GM23338 (cell line): ENCODE measurements around the gene LARP7. TPM values are rescaled to one million over a fixed set of nuclear protein-coding genes. Genes with fewer than 3 reads are reported as not detected.

Source experiments
- ATAC-seq: fragments of 200-7000 bp; cut with Tn5 transposase; 3 replicates; pipeline ENCODE4 v1.9.1; 2020
- DNase-seq: peaks from one replicate; pipeline ENCODE4 v3.0.0-alpha.2; 2015; ENCODE audit warnings: low spot score
- H2AFZ ChIP-seq: fragments of 200-600 bp; sonication (generic); 2 replicates; pipeline ENCODE4 v1.8.0; 2016; ENCODE audit warnings: antibody characterized with exemption, mild to moderate bottlenecking, moderate library complexity
- H3F3A ChIP-seq: fragments of 200-600 bp; sonication (generic); replicated peaks from 2 replicates; pipeline ENCODE4 v1.8.0; 2017; ENCODE audit warnings: antibody characterized with exemption, mixed run types, low read depth
- H3K27ac ChIP-seq: fragments of 200-600 bp; sonication (generic); 2 replicates; pipeline ENCODE4 v1.6.1; 2016; ENCODE audit warnings: low read depth
- H3K27me3 ChIP-seq: fragments of 200-600 bp; sonication (generic); 2 replicates; pipeline ENCODE4 v1.8.0; 2016; ENCODE audit warnings: mild to moderate bottlenecking, mixed run types, moderate library complexity; ENCODE audit not compliant: insufficient read depth
- H3K36me3 ChIP-seq: fragments of 200-600 bp; sonication (generic); 2 replicates; pipeline ENCODE4 v1.8.0; 2016; ENCODE audit warnings: mild to moderate bottlenecking; ENCODE audit not compliant: insufficient read depth
- H3K4me1 ChIP-seq: fragments of 200-600 bp; sonication (generic); 2 replicates; pipeline ENCODE4 v1.8.0; 2016; ENCODE audit warnings: mild to moderate bottlenecking, moderate library complexity; ENCODE audit not compliant: insufficient read depth
- H3K4me2 ChIP-seq: fragments of 200-600 bp; sonication (generic); 2 replicates; pipeline ENCODE4 v1.7.1; 2017; ENCODE audit warnings: mixed run types
- H3K4me3 ChIP-seq: fragments of 200-600 bp; sonication (generic); 2 replicates; pipeline ENCODE4 v1.6.1; 2016; ENCODE audit warnings: mixed run types
- H3K79me2 ChIP-seq: fragments of 200-600 bp; sonication (generic); replicated peaks from 2 replicates; pipeline ENCODE4 v1.8.0; 2017; ENCODE audit warnings: mild to moderate bottlenecking; ENCODE audit not compliant: insufficient read depth
- H3K9me2 ChIP-seq: fragments of 200-600 bp; sonication (generic); 2 replicates; pipeline ENCODE4 v1.8.0; 2017; ENCODE audit not compliant: insufficient read depth
- H4K20me1 ChIP-seq: fragments of 200-600 bp; sonication (generic); replicated peaks from 2 replicates; pipeline ENCODE4 v1.8.0; 2017; ENCODE audit warnings: mild to moderate bottlenecking; ENCODE audit not compliant: insufficient read depth
- H3K27ac Mint-ChIP-seq: 2 replicates; pipeline ENCODE4 v1.8.0; 2020; ENCODE audit warnings: inconsistent platforms, mild to moderate bottlenecking, moderate library complexity, mixed read lengths
- H3K27me3 Mint-ChIP-seq: 3 replicates; pipeline ENCODE4 v1.8.0; 2022; ENCODE audit warnings: low read depth, mild to moderate bottlenecking, moderate library complexity, mixed read lengths, inconsistent platforms; ENCODE audit not compliant: insufficient read depth, poor library complexity
- H3K36me3 Mint-ChIP-seq: 3 replicates; pipeline ENCODE4 v1.8.0; 2021; ENCODE audit warnings: low read depth, mild to moderate bottlenecking, inconsistent platforms, moderate library complexity, mixed read lengths
- H3K4me1 Mint-ChIP-seq: 3 replicates; pipeline ENCODE4 v1.8.0; 2020; ENCODE audit warnings: mild to moderate bottlenecking, inconsistent platforms, mixed read lengths
- H3K4me3 Mint-ChIP-seq: 3 replicates; pipeline ENCODE4 v1.8.0; 2021; ENCODE audit warnings: moderate library complexity, mild to moderate bottlenecking, inconsistent platforms, mixed read lengths
- H3K9me3 Mint-ChIP-seq: 3 replicates; pipeline ENCODE4 v1.8.0; 2020; ENCODE audit warnings: moderate library complexity, mild to moderate bottlenecking, inconsistent platforms, mixed read lengths
- CREB1 ChIP-seq: fragments of 250-450 bp; sonication (Bioruptor Pico); IDR thresholded peaks from 2 replicates; pipeline ENCODE4 v1.5.0; 2020; ENCODE audit warnings: low read depth, mild to moderate bottlenecking, moderate library complexity
- CTCF ChIP-seq, 2 experiments: fragments of 200-600 bp in 1 of 2; sonication (generic) in 1 of 2; conservative IDR thresholded peaks; 2 replicates each; pipeline versions ENCODE4 v1.5.1 to v1.6.1; 2016 to 2017; ENCODE audit warnings: antibody characterized with exemption in 2 of 2, low read depth in 2 of 2, mild to moderate bottlenecking in 2 of 2, moderate library complexity in 1 of 2
- ETS1 ChIP-seq: IDR thresholded peaks from 2 replicates; pipeline ENCODE4 v1.6.1; 2016; ENCODE audit warnings: antibody characterized with exemption
- EZH2 ChIP-seq: fragments of 200-600 bp; sonication (generic); IDR thresholded peaks from one replicate; pipeline ENCODE4 v1.8.0; 2017; ENCODE audit warnings: antibody characterized with exemption, mild to moderate bottlenecking, low read depth; ENCODE audit not compliant: unreplicated experiment
- EZH2phosphoT487 ChIP-seq: fragments of 200-600 bp; sonication (generic); IDR thresholded peaks from one replicate; pipeline ENCODE4 v1.8.1; 2018; ENCODE audit warnings: antibody characterized with exemption; ENCODE audit not compliant: unreplicated experiment
- JUNB ChIP-seq: IDR thresholded peaks from one replicate; pipeline ENCODE4 v1.6.1; 2016; ENCODE audit warnings: antibody characterized with exemption; ENCODE audit not compliant: unreplicated experiment
- NANOG ChIP-seq: IDR thresholded peaks from 2 replicates; pipeline ENCODE4 v1.6.1; 2016; ENCODE audit warnings: antibody characterized with exemption, borderline replicate concordance
- POLR2AphosphoS5 ChIP-seq: IDR thresholded peaks from 2 replicates; pipeline ENCODE4 v1.6.1; 2016; ENCODE audit warnings: antibody characterized with exemption, low read depth
- REST ChIP-seq: IDR thresholded peaks from one replicate; pipeline ENCODE4 v1.6.1; 2018; ENCODE audit warnings: antibody characterized with exemption; ENCODE audit not compliant: unreplicated experiment
- STAT1 ChIP-seq: IDR thresholded peaks from one replicate; pipeline ENCODE4 v1.6.1; 2016; ENCODE audit warnings: antibody characterized with exemption; ENCODE audit not compliant: unreplicated experiment
- ZNF114 ChIP-seq: fragments of 250-450 bp; sonication (Bioruptor Pico); IDR thresholded peaks from 2 replicates; pipeline ENCODE4 v1.5.0; 2020; ENCODE audit warnings: mild to moderate bottlenecking, moderate library complexity
- ZNF331 ChIP-seq: fragments of 250-450 bp; sonication (Bioruptor Pico); IDR thresholded peaks from 2 replicates; pipeline ENCODE4 v1.5.0; 2020; ENCODE audit warnings: low read depth, mild to moderate bottlenecking, moderate library complexity
- ZNF462 ChIP-seq: fragments of 250-450 bp; sonication (Bioruptor Pico); IDR thresholded peaks from 2 replicates; pipeline ENCODE4 v1.5.0; 2020; ENCODE audit warnings: mild to moderate bottlenecking, moderate library complexity
- polyA plus RNA-seq: library from polyadenylated mRNA; unstranded; fragments of >200 nt; fragmentation: Nextera tagmentation; extraction: Ambion mirVana; gene quantifications from 2 replicates; pipeline ENCODE4 v1.2.1, GENCODE V29; 2016
- total RNA-seq: library from RNA; depleted of rRNA; stranded (reverse); fragments of >200 nt; shearing (Covaris generic); gene quantifications from 2 replicates; pipeline ENCODE4 v1.2.3, GENCODE V29; 2014

Gene LARP7
- total and polyA plus RNA-seq, 2 experiments from 2014 or later, result 25.8 to 157 TPM

- Histone ChIP-seq H3F3A (no peaks in the 10 kb centered on the region), H3K4me2 (no peak overlapping the region), H3K36me3 (no peaks in the 10 kb centered on the region), H3K27ac (no peak overlapping the region), H3K9me2 (peaks cover 5% of the 10 kb centered on the region; the same call in 1 of the 2 replicates), H3K27me3 (no peaks in the 10 kb centered on the region), H3K4me1 (peaks cover 22% of the 10 kb centered on the region), H2AFZ (no peak overlapping the region), H3K79me2 (peaks cover 48% of the 10 kb centered on the region), H4K20me1 (no peaks in the 10 kb centered on the region), H3K4me3 (no peak overlapping the region)
- H3K4me1 Mint-ChIP-seq, result peaks cover 24% of the 10 kb centered on the region
- peaks cover 3% of the 10 kb centered on the region; the same call in 1 of the 3 replicates for H3K9me3 Mint-ChIP-seq
- peaks cover 20% of the 10 kb centered on the region for H3K36me3 Mint-ChIP-seq
- ATAC-seq, result no peak
- peaks cover 11% of the 10 kb centered on the region for H3K27me3 Mint-ChIP-seq
- no peak for TF ChIP-seq NANOG
- TF ChIP-seq ZNF462 (CRISPR knock-in tag), result no peak
- TF ChIP-seq EZH2phosphoT487, result no peak
- no peak for TF ChIP-seq POLR2AphosphoS5
- TF ChIP-seq ZNF114 (CRISPR knock-in tag), result no peak
- no peak for TF ChIP-seq ZNF331
- TF ChIP-seq EZH2, result no peak
- no peak for TF ChIP-seq CTCF (conservative IDR thresholded peaks at IDR 0.05; ENCODE audit: low read depth in 2 of 2)
- TF ChIP-seq ETS1, result no peak
- TF ChIP-seq JUNB, result no peak
- TF ChIP-seq REST, result no peak
- TF ChIP-seq CREB1, result no peak
- TF ChIP-seq STAT1, result no peak
- H3K27ac Mint-ChIP-seq, result no peak overlapping the region; the same call in 1 of the 2 replicates
- no peak overlapping the region for H3K4me3 Mint-ChIP-seq
- no peak for DNase-seq
These were observed 65.9 kb downstream of the LARP7 start for GRCh38 chr4:112702892-112703291.
